ENCODE data around the gene AKAP17A.

AKAP17A gene

DNA sequence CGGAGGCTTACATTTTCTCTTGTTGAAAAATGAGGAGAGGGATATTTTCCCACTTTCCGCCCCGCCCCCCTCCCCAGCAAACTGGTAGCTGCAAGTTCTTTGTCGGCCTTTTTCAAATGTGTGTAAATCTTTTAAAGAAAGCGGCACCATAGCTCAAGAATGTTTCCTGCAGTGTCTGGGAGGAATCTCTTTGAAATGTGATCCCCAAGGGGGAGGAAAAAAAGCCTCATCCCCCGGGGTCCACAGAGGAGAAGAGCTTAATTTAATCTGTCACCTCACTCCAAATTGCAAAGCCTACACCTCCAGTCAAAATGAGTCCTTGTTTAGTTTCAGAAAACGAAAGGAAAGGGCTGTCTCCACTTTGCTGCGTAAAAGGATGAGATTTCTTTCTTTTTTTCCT is 58.2 kb downstream of the AKAP17A start:
- TF ChIP-seq, protein P1, sequence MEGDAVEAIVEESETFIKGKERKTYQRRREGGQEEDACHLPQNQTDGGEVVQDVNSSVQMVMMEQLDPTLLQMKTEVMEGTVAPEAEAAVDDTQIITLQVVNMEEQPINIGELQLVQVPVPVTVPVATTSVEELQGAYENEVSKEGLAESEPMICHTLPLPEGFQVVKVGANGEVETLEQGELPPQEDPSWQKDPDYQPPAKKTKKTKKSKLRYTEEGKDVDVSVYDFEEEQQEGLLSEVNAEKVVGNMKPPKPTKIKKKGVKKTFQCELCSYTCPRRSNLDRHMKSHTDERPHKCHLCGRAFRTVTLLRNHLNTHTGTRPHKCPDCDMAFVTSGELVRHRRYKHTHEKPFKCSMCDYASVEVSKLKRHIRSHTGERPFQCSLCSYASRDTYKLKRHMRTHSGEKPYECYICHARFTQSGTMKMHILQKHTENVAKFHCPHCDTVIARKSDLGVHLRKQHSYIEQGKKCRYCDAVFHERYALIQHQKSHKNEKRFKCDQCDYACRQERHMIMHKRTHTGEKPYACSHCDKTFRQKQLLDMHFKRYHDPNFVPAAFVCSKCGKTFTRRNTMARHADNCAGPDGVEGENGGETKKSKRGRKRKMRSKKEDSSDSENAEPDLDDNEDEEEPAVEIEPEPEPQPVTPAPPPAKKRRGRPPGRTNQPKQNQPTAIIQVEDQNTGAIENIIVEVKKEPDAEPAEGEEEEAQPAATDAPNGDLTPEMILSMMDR (conservative IDR thresholded peaks at IDR 0.05) = no peak
- no peak overlapping the region for H3K27ac ChIP-seq
